ENCODE measurements around the gene TMEM253. TPM values are rescaled to one million over a fixed set of nuclear protein-coding genes. Genes with fewer than 3 reads are reported as not detected.

TMEM253 gene
- total and polyA plus RNA-seq, 2 experiments from 2014 or later, result 0.59 to 0.95 TPM

- Histone ChIP-seq H3K79me2 (replicated peaks; ENCODE audit: insufficient read depth) (no peaks in the 10 kb centered on the region), H4K20me1 (replicated peaks; ENCODE audit: insufficient read depth) (no peaks in the 10 kb centered on the region), H3K4me1 (ENCODE audit: insufficient read depth) (no peaks in the 10 kb centered on the region), H2AFZ (no peak overlapping the region), H3K27me3 (ENCODE audit: insufficient read depth) (no peaks in the 10 kb centered on the region), H3K4me2 (no peak overlapping the region), H3K36me3 (ENCODE audit: insufficient read depth) (no peaks in the 10 kb centered on the region), H3F3A (replicated peaks; ENCODE audit: low read depth) (no peaks in the 10 kb centered on the region), H3K9me2 (ENCODE audit: insufficient read depth) (peaks cover 3% of the 10 kb centered on the region; the same call in 1 of the 2 replicates), H3K4me3 (no peak overlapping the region), H3K27ac (ENCODE audit: low read depth) (no peak overlapping the region)
- Mint-ChIP-seq H3K9me3 (peaks cover 7% of the 10 kb centered on the region; the same call in 2 of the 3 replicates), H3K4me1 (no peaks in the 10 kb centered on the region), H3K36me3 (ENCODE audit: low read depth) (no peaks in the 10 kb centered on the region), H3K27me3 (ENCODE audit: insufficient read depth, low read depth, poor library complexity) (no peaks in the 10 kb centered on the region), H3K4me3 (no peak overlapping the region), H3K27ac (no peak overlapping the region)
- TF ChIP-seq, protein P1, sequence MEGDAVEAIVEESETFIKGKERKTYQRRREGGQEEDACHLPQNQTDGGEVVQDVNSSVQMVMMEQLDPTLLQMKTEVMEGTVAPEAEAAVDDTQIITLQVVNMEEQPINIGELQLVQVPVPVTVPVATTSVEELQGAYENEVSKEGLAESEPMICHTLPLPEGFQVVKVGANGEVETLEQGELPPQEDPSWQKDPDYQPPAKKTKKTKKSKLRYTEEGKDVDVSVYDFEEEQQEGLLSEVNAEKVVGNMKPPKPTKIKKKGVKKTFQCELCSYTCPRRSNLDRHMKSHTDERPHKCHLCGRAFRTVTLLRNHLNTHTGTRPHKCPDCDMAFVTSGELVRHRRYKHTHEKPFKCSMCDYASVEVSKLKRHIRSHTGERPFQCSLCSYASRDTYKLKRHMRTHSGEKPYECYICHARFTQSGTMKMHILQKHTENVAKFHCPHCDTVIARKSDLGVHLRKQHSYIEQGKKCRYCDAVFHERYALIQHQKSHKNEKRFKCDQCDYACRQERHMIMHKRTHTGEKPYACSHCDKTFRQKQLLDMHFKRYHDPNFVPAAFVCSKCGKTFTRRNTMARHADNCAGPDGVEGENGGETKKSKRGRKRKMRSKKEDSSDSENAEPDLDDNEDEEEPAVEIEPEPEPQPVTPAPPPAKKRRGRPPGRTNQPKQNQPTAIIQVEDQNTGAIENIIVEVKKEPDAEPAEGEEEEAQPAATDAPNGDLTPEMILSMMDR (conservative IDR thresholded peaks at IDR 0.05; ENCODE audit: low read depth in 2 of 2), result no peak
- no peak for TF ChIP-seq EZH2 (IDR thresholded peaks at IDR 0.05; ENCODE audit: low read depth, unreplicated experiment)
- TF ChIP-seq REST (IDR thresholded peaks at IDR 0.05; ENCODE audit: unreplicated experiment), result no peak
- no peak for TF ChIP-seq CREB1 (CRISPR knock-in tag; IDR thresholded peaks at IDR 0.05; ENCODE audit: low read depth)
- TF ChIP-seq ZNF114 (CRISPR knock-in tag; IDR thresholded peaks at IDR 0.05), result no peak
- no peak for TF ChIP-seq JUNB (IDR thresholded peaks at IDR 0.05; ENCODE audit: unreplicated experiment)
- no peak for TF ChIP-seq POLR2AphosphoS5 (IDR thresholded peaks at IDR 0.05; ENCODE audit: low read depth)
- no peak for TF ChIP-seq STAT1 (IDR thresholded peaks at IDR 0.05; ENCODE audit: unreplicated experiment)
- TF ChIP-seq, protein P2, sequence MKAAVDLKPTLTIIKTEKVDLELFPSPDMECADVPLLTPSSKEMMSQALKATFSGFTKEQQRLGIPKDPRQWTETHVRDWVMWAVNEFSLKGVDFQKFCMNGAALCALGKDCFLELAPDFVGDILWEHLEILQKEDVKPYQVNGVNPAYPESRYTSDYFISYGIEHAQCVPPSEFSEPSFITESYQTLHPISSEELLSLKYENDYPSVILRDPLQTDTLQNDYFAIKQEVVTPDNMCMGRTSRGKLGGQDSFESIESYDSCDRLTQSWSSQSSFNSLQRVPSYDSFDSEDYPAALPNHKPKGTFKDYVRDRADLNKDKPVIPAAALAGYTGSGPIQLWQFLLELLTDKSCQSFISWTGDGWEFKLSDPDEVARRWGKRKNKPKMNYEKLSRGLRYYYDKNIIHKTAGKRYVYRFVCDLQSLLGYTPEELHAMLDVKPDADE (IDR thresholded peaks at IDR 0.05), result no peak
- TF ChIP-seq ZNF462 (CRISPR knock-in tag; IDR thresholded peaks at IDR 0.05), result no peak
- no peak for TF ChIP-seq EZH2phosphoT487 (IDR thresholded peaks at IDR 0.05; ENCODE audit: unreplicated experiment)
- TF ChIP-seq ZNF331 (CRISPR knock-in tag; IDR thresholded peaks at IDR 0.05; ENCODE audit: low read depth), result no peak
- no peak for TF ChIP-seq NANOG (IDR thresholded peaks at IDR 0.05; ENCODE audit: borderline replicate concordance)
- ATAC-seq (no peak), DNase-seq (ENCODE audit: low spot score) (no peak)
Observed at GRCh38 chr14:21145437-21145836, 44.6 kb downstream of the TMEM253 start.

Measured in GM23338 (cell line).